Measurements from ENCODE around the gene HS6ST2. TPM values are rescaled to one million over a fixed set of nuclear protein-coding genes. Genes with fewer than 3 reads are reported as not detected.

The HS6ST2 gene
- polyA plus RNA-seq, 1 of the 3 experiments (the other 2 are of a cell fraction) = 0.05 TPM

GRCh38 chrX:132590350-132591026 lies 367.9 kb downstream of the HS6ST2 start (continued):
- TF ChIP-seq SIN3A (IDR thresholded peaks at IDR 0.05; ENCODE audit: borderline replicate concordance, low read depth, low read length) (no peak), JUND (IDR thresholded peaks at IDR 0.05) (no peak), PBX3 (IDR thresholded peaks at IDR 0.05) (no peak)

- 33% methylated on average over 4 of the region's 4 CpGs for WGBS (ENCODE audit: low lambda C conversion rate)
- no peak for DNase-seq
- TF ChIP-seq ZBTB33 (IDR thresholded peaks at IDR 0.05; ENCODE audit: borderline replicate concordance, low read depth) = no peak
- TF ChIP-seq FOSL2 (IDR thresholded peaks at IDR 0.05; ENCODE audit: borderline replicate concordance, low read depth) = no peak
- no peak for TF ChIP-seq TCF12 (IDR thresholded peaks at IDR 0.05)
- no peak for TF ChIP-seq FOXJ3 (CRISPR knock-in tag; IDR thresholded peaks at IDR 0.05)
- TF ChIP-seq SIN3A (IDR thresholded peaks at IDR 0.05; ENCODE audit: borderline replicate concordance, low read depth, low read length) = no peak
- TF ChIP-seq FOXM1 (IDR thresholded peaks at IDR 0.05; ENCODE audit: low read depth) = no peak
- Histone ChIP-seq H3K9me3 (no peaks in the 10 kb centered on the region), H3K4me2 (no peak overlapping the region), H3F3A (replicated peaks; ENCODE audit: insufficient read depth) (no peaks in the 10 kb centered on the region), H3K27ac (ENCODE audit: low read depth in 2 of 2, low read length in 1 of 2) (no peak overlapping the region), H3K4me1 (ENCODE audit: control insufficient read depth in 1 of 2, insufficient read depth in 2 of 2, low read depth in 1 of 2, low read length in 1 of 2) (no peaks in the 10 kb centered on the region), H3K9ac (no peak overlapping the region), H3K27me3 (ENCODE audit: insufficient read depth) (peaks cover 3% of the 10 kb centered on the region; the same call in 1 of the 2 replicates), H3K4me3 (ENCODE audit: low read depth in 2 of 2, low read length in 1 of 2) (no peak overlapping the region), H3K36me3 (replicated peaks in 1 of 2; ENCODE audit: control insufficient read depth in 1 of 2, insufficient read depth in 2 of 2, low read length in 1 of 2) (no peaks in the 10 kb centered on the region), H4K20me1 (ENCODE audit: insufficient read depth) (no peaks in the 10 kb centered on the region), H3K9me2 (no peaks in the 10 kb centered on the region), H2AFZ (ENCODE audit: low read depth) (no peak overlapping the region), H3K79me2 (ENCODE audit: insufficient read depth) (no peaks in the 10 kb centered on the region)
- POLR2A ChIA-PET = no interaction called here
- CTCF ChIA-PET = no interaction called here
These were observed 373.5 kb downstream of the HS6ST2 start for GRCh38 chrX:132584936-132585335.

- H3K27me3 ChIP-seq (ENCODE audit: insufficient read depth) = peaks cover 6% of the 10 kb centered on the region; the same call in 1 of the 2 replicates
- CTCF ChIA-PET = interaction anchor here (1.3 kb wide), 1 partner anchor 284 kb away, joined by 3 read pairs; no protein-coding TSS in a partner anchor
These were observed 381.5 kb downstream of the HS6ST2 start for GRCh38 chrX:132576939-132577338.

More at GRCh38 chrX:132576939-132577338, 381.5 kb downstream of the HS6ST2 start:
- no peak for DNase-seq
- TF ChIP-seq PBX3 (IDR thresholded peaks at IDR 0.05) (no peak), FOXM1 (IDR thresholded peaks at IDR 0.05; ENCODE audit: low read depth) (no peak), CHD2 (IDR thresholded peaks at IDR 0.05; ENCODE audit: low read length, partially characterized antibody) (no peak), REST (IDR thresholded peaks at IDR 0.05; ENCODE audit: low read depth, low read length) (no peak), FOSL2 (IDR thresholded peaks at IDR 0.05; ENCODE audit: borderline replicate concordance, low read depth) (no peak), SIN3A (IDR thresholded peaks at IDR 0.05; ENCODE audit: borderline replicate concordance, low read depth, low read length) (no peak), SMC3 (IDR thresholded peaks at IDR 0.05; ENCODE audit: low read depth, low read length) (no peak), USF1 (IDR thresholded peaks at IDR 0.05; ENCODE audit: borderline replicate concordance, low read depth) (no peak), RCOR1 (IDR thresholded peaks at IDR 0.05; ENCODE audit: low read length) (no peak), RFX5 (IDR thresholded peaks at IDR 0.05; ENCODE audit: low read length) (no peak)
- H3K79me2 ChIP-seq (ENCODE audit: insufficient read depth) = no peaks in the 10 kb centered on the region
- H3K36me3 ChIP-seq (replicated peaks in 1 of 2; ENCODE audit: control insufficient read depth in 1 of 2, insufficient read depth in 2 of 2, low read length in 1 of 2) = no peaks in the 10 kb centered on the region
- H2AFZ ChIP-seq (ENCODE audit: low read depth) = no peak overlapping the region
- H3F3A ChIP-seq (replicated peaks; ENCODE audit: insufficient read depth) = no peaks in the 10 kb centered on the region
- POLR2A ChIA-PET = no interaction called here
- no peak overlapping the region for H3K4me3 ChIP-seq (ENCODE audit: low read depth in 2 of 2, low read length in 1 of 2)
- H3K4me1 ChIP-seq (ENCODE audit: control insufficient read depth in 1 of 2, insufficient read depth in 2 of 2, low read depth in 1 of 2, low read length in 1 of 2) = no peaks in the 10 kb centered on the region
- H3K9me2 ChIP-seq = no peaks in the 10 kb centered on the region
- no peak overlapping the region for H3K9ac ChIP-seq
- no peaks in the 10 kb centered on the region for H4K20me1 ChIP-seq (ENCODE audit: insufficient read depth)
- H3K27ac ChIP-seq (ENCODE audit: low read depth in 2 of 2, low read length in 1 of 2) = no peak overlapping the region
- WGBS (ENCODE audit: low lambda C conversion rate) = 30% methylated on average over 2 of the region's 2 CpGs
- H3K9me3 ChIP-seq = no peaks in the 10 kb centered on the region
- no peak overlapping the region for H3K4me2 ChIP-seq

All from SK-N-SH (cell line).